IMR-90 (cell line): ENCODE results near the gene FKTN. TPM values are rescaled to one million over a fixed set of nuclear protein-coding genes. Genes with fewer than 3 reads are reported as not detected.

Experiments used
- ATAC-seq: fragments of 200-7000 bp; cut with Tn5 transposase; 2 replicates; pipeline ENCODE4 v1.9.1; 2020; ENCODE audit warnings: low read depth, mild to moderate bottlenecking, moderate library complexity
- BruUV-seq: library from RNA; stranded (reverse); fragments of 400-500 nt; replicated peaks from 2 replicates; lab custom pipeline; 2021; lab: Mats Ljungman, UMichigan
- CTCF ChIA-PET: fragments of 300-600 bp; formaldehyde crosslinking; extraction: SDS; loops from one replicate; lab custom pipeline; 2021; ENCODE audit warnings: antibody characterized with exemption; lab: Yijun Ruan, JAX
- POLR2A ChIA-PET: fragments of 300-600 bp; sonication (Branson Sonifier 250); formaldehyde crosslinking; loops from one replicate; lab custom pipeline; 2022; ENCODE audit warnings: antibody characterized with exemption; ENCODE audit not compliant: unreplicated experiment; lab: Charles Lee
- DNase-seq: peaks from one replicate; pipeline ENCODE4 v3.0.0; 2013
- H2AFZ ChIP-seq: replicated peaks from 2 replicates; pipeline ENCODE3; 2013; ENCODE audit warnings: low read length, mild to moderate bottlenecking; ENCODE audit not compliant: poor library complexity
- H2AK5ac ChIP-seq: 2 replicates; pipeline ENCODE4 v1.6.1; 2013; ENCODE audit warnings: low read depth, low read length, inconsistent platforms
- H2AK9ac ChIP-seq: replicated peaks from 2 replicates; pipeline ENCODE3; 2013; ENCODE audit warnings: mild to moderate bottlenecking, low read depth, low read length, moderate library complexity; ENCODE audit not compliant: poor library complexity
- H2BK120ac ChIP-seq: 2 replicates; pipeline ENCODE4 v1.6.1; 2013; ENCODE audit warnings: low read depth, low read length, inconsistent platforms
- H2BK15ac ChIP-seq: 3 replicates; pipeline ENCODE4 v1.6.1; 2013; ENCODE audit warnings: low read depth, low read length, inconsistent platforms
- H2BK20ac ChIP-seq: 2 replicates; pipeline ENCODE4 v1.6.1; 2013; ENCODE audit warnings: low read depth, mild to moderate bottlenecking, inconsistent platforms, low read length, moderate library complexity
- H2BK5ac ChIP-seq: 2 replicates; pipeline ENCODE4 v1.6.1; 2013; ENCODE audit warnings: mild to moderate bottlenecking, low read depth, low read length, inconsistent platforms; ENCODE audit not compliant: poor library complexity, severe bottlenecking
- H3K14ac ChIP-seq: replicated peaks from 2 replicates; pipeline ENCODE4 v1.6.1; 2013; ENCODE audit warnings: low read depth, low read length, inconsistent platforms
- H3K18ac ChIP-seq: 2 replicates; pipeline ENCODE4 v1.6.1; 2013; ENCODE audit warnings: low read depth, low read length, control low read depth
- H3K23ac ChIP-seq: 2 replicates; pipeline ENCODE4 v1.6.1; 2013; ENCODE audit warnings: low read depth, low read length, inconsistent platforms
- H3K27ac ChIP-seq: 2 replicates; pipeline ENCODE4 v1.5.1; 2013; ENCODE audit warnings: mild to moderate bottlenecking, control low read depth, low read length; ENCODE audit not compliant: insufficient read depth
- H3K27me3 ChIP-seq: 2 replicates; pipeline ENCODE4 v1.6.1; 2013; ENCODE audit warnings: low read length; ENCODE audit not compliant: control insufficient read depth, insufficient read depth
- H3K36me3 ChIP-seq: 2 replicates; pipeline ENCODE4 v1.6.1; 2013; ENCODE audit warnings: low read length, mixed read lengths; ENCODE audit not compliant: control insufficient read depth, insufficient read depth
- H3K4ac ChIP-seq: 2 replicates; pipeline ENCODE4 v1.6.1; 2013; ENCODE audit warnings: low read depth, low read length, inconsistent platforms
- H3K4me1 ChIP-seq: 2 replicates; pipeline ENCODE4 v1.6.1; 2013; ENCODE audit warnings: low read length, mixed read lengths; ENCODE audit not compliant: control insufficient read depth, insufficient read depth
- H3K4me2 ChIP-seq: 2 replicates; pipeline ENCODE4 v1.6.1; 2013; ENCODE audit warnings: low read depth, mild to moderate bottlenecking, control low read depth, low read length, moderate library complexity
- H3K4me3 ChIP-seq: 2 replicates; pipeline ENCODE4 v1.5.1; 2013; ENCODE audit warnings: low read depth, mild to moderate bottlenecking, control low read depth, low read length, moderate library complexity; ENCODE audit not compliant: insufficient read depth
- H3K56ac ChIP-seq: 2 replicates; pipeline ENCODE4 v1.6.1; 2013; ENCODE audit warnings: low read length, inconsistent platforms; ENCODE audit not compliant: insufficient read depth; ENCODE audit errors: extremely low read depth
- H3K79me1 ChIP-seq, 2 experiments: 2 replicates each; pipeline ENCODE4 v1.6.1; 2013; ENCODE audit warnings: low read length in 2 of 2, inconsistent platforms in 1 of 2, low read depth in 1 of 2
- H3K9ac ChIP-seq: 2 replicates; pipeline ENCODE4 v1.6.1; 2013; ENCODE audit warnings: low read depth, low read length, control low read depth
- H3K9me1 ChIP-seq: 2 replicates; pipeline ENCODE4 v1.6.1; 2013; ENCODE audit warnings: low read length, inconsistent platforms; ENCODE audit not compliant: insufficient read depth
- H3K9me3 ChIP-seq: 2 replicates; pipeline ENCODE4 v1.6.1; 2013; ENCODE audit warnings: low read length; ENCODE audit not compliant: control insufficient read depth, insufficient read depth
- H4K20me1 ChIP-seq: 2 replicates; pipeline ENCODE4 v1.6.1; 2013; ENCODE audit warnings: low read length, inconsistent platforms; ENCODE audit not compliant: insufficient read depth
- H4K5ac ChIP-seq: 2 replicates; pipeline ENCODE4 v1.6.1; 2013; ENCODE audit warnings: mild to moderate bottlenecking, low read depth, low read length, control low read depth
- H4K8ac ChIP-seq, 2 experiments: 2 replicates each; pipeline ENCODE4 v1.6.1; 2013; ENCODE audit warnings: low read depth in 2 of 2, low read length in 2 of 2, control low read depth in 1 of 2, inconsistent platforms in 1 of 2
- H4K91ac ChIP-seq: 2 replicates; pipeline ENCODE4 v1.6.1; 2013; ENCODE audit warnings: low read depth, low read length, inconsistent platforms; ENCODE audit not compliant: insufficient read depth
- CEBPB ChIP-seq: IDR thresholded peaks from 2 replicates; pipeline ENCODE4 v1.6.1; 2012; ENCODE audit warnings: low read depth, low read length, improper control_type of control experiment
- CTCF ChIP-seq: conservative IDR thresholded peaks from 2 replicates; pipeline ENCODE4 v1.5.1; 2012; ENCODE audit warnings: mild to moderate bottlenecking, low read depth, low read length, improper control_type of control experiment
- MAFK ChIP-seq: IDR thresholded peaks from 2 replicates; pipeline ENCODE4 v1.6.1; 2012; ENCODE audit warnings: low read depth, low read length, improper control_type of control experiment
- MAZ ChIP-seq: IDR thresholded peaks from 2 replicates; pipeline ENCODE4 v1.6.1; 2012; ENCODE audit warnings: low read depth, mild to moderate bottlenecking, low read length, improper control_type of control experiment, moderate library complexity, borderline replicate concordance
- MXI1 ChIP-seq: IDR thresholded peaks from 2 replicates; pipeline ENCODE4 v1.6.1; 2012; ENCODE audit warnings: low read depth, mild to moderate bottlenecking, low read length, moderate library complexity, borderline replicate concordance
- NFE2L2 ChIP-seq: fragments of 150-350 bp; IDR thresholded peaks from 2 replicates; pipeline ENCODE4 v1.6.1; 2016; ENCODE audit warnings: low read depth, mild to moderate bottlenecking, low read length
- POLR2A ChIP-seq: IDR thresholded peaks from 2 replicates; pipeline ENCODE4 v1.6.1; 2012; ENCODE audit warnings: mild to moderate bottlenecking, low read depth, low read length
- RAD21 ChIP-seq: IDR thresholded peaks from 2 replicates; pipeline ENCODE4 v1.6.1; 2012; ENCODE audit warnings: low read length, improper control_type of control experiment
- USF2 ChIP-seq: fragments of 150-350 bp; IDR thresholded peaks from 2 replicates; pipeline ENCODE4 v1.6.1; 2017; ENCODE audit warnings: mild to moderate bottlenecking, antibody characterized with exemption, low read length, low read depth
- WGBS, 2 experiments: methylation state at CpG; one replicate each; pipeline versions ENCODE4 v1.1.5 to v1.1.7; 2013; ENCODE audit warnings: missing lambda C conversion rate in 2 of 2; ENCODE audit not compliant: insufficient read length in 1 of 2; ENCODE audit errors: extremely low coverage in 2 of 2; 5-methylcytosine and 5-hydroxymethylcytosine counted together
- dilution Hi-C: fragments of 300-500 bp; cut with HindIII; formaldehyde crosslinking; loops from one replicate; pipeline ENCODE4 v1.14.3; 2018; ENCODE audit warnings: low sequenced_read_pairs; ENCODE audit not compliant: unreplicated experiment
- in situ Hi-C: fragments of 300-500 bp; cut with MboI; formaldehyde crosslinking; loops from 3 replicates; pipeline ENCODE4 v1.14.3; 2019; ENCODE audit warnings: low sequenced_read_pairs, inconsistent platforms, mixed read lengths
- intact Hi-C: fragments of 100-400 bp; cut with micrococcal nuclease; formaldehyde crosslinking; loops from 2 replicates; pipeline ENCODE4 v1.10.0; 2022
- polyA plus RNA-seq, 3 experiments: library from polyadenylated mRNA; depleted of rRNA; stranded (reverse); fragments of >200 nt; gene quantifications; 2 replicates each; pipeline ENCODE4 v1.2.3, GENCODE V29; 2012; ENCODE audit warnings: low replicate concordance in 1 of 3
- total RNA-seq: library from RNA; depleted of rRNA; stranded (reverse); fragments of >200 nt; gene quantifications from 2 replicates; pipeline ENCODE4 v1.2.3, GENCODE V29; 2012

The FKTN gene
- total and polyA plus RNA-seq, 2 of the 4 experiments (the other 2 are of a cell fraction), result 8.6 to 20.3 TPM

- Histone ChIP-seq H3K27me3 (peaks cover 10% of the 10 kb centered on the region), H4K91ac (no peak overlapping the region), H2AK5ac (no peak overlapping the region), H3K18ac (no peak overlapping the region), H3K23ac (no peak overlapping the region), H3K79me1 (no peaks in the 10 kb centered on the region), H3K27ac (no peak overlapping the region), H2AK9ac (no peak overlapping the region), H2BK120ac (no peak overlapping the region), H3K9ac (no peak overlapping the region), H2BK15ac (no peak overlapping the region), H2BK5ac (no peak overlapping the region), H3K9me3 (no peaks in the 10 kb centered on the region), H3K4me3 (no peak overlapping the region), H4K20me1 (no peaks in the 10 kb centered on the region), H3K14ac (no peak overlapping the region), H2AFZ (no peak overlapping the region), H3K4me2 (no peak overlapping the region), H3K9me1 (no peaks in the 10 kb centered on the region), H4K8ac (no peak overlapping the region), H3K56ac (no peak overlapping the region), H2BK20ac (no peak overlapping the region), H3K36me3 (no peaks in the 10 kb centered on the region), H3K4ac (no peak overlapping the region), H3K4me1 (no peaks in the 10 kb centered on the region), H4K5ac (no peak overlapping the region)
- WGBS, 2 experiments, result 7% methylated on average over 2 of the region's 3 CpGs; no CpG with 5 or more reads in 1 of the 2 experiments
- no peak for DNase-seq
- no peak for TF ChIP-seq MAFK
- no peak for TF ChIP-seq POLR2A
- TF ChIP-seq MXI1, result no peak
- TF ChIP-seq RAD21, result no peak
- TF ChIP-seq CEBPB, result no peak
- TF ChIP-seq USF2, result no peak
- TF ChIP-seq NFE2L2, result no peak
- no peak for TF ChIP-seq CTCF
- TF ChIP-seq MAZ, result no peak
- dilution Hi-C loops, result no loop called here
- ChIA-PET POLR2A (no interaction called here), CTCF (no interaction called here)
- intact Hi-C loops, result no loop called here
- in situ Hi-C loops, result no loop called here
- no peak for ATAC-seq
- no TSS peak for BruUV-seq
These were observed 114.8 kb downstream of the FKTN start for GRCh38 chr9:105672711-105673234.
